Vagina (tissue), 2 donors: ENCODE measurements around the gene KPNB1. TPM values are rescaled to one million over a fixed set of nuclear protein-coding genes. Genes with fewer than 3 reads are reported as not detected.

Experiments used
- DNase-seq, 2 donors: peaks; one replicate each; pipeline ENCODE4 v3.0.0-alpha.2; 2017; ENCODE audit errors: extremely low spot score in 2 of 2
- H3K27ac ChIP-seq: fragments of 200-600 bp; sonication (generic); one replicate; pipeline ENCODE4 v1.5.1; 2019
- H3K27me3 ChIP-seq: fragments of 200-600 bp; sonication (generic); one replicate; pipeline ENCODE4 v1.5.1; 2019
- H3K36me3 ChIP-seq, 2 donors: fragments of 200-600 bp; sonication (generic); one replicate each; pipeline ENCODE4 v1.5.1; 2017 to 2019
- H3K4me1 ChIP-seq: fragments of 200-600 bp; sonication (generic); one replicate; pipeline ENCODE4 v1.5.1; 2019
- H3K4me3 ChIP-seq, 2 donors: fragments of 200-600 bp; sonication (generic); 1 replicate in 1 of 2; 2 replicates in 1 of 2; pipeline ENCODE4 v1.5.1; 2016 to 2019
- H3K9me3 ChIP-seq: fragments of 200-600 bp; sonication (generic); one replicate; pipeline ENCODE4 v1.5.1; 2019
- CTCF ChIP-seq, 3 experiments: fragments of 450-650 bp in 2 of 3; fragments of 200-600 bp in 1 of 3; sonication (generic) in 1 of 3; IDR thresholded peaks; one replicate each; pipeline ENCODE4 v1.5.1; 2017 to 2019; ENCODE audit warnings: antibody characterized with exemption in 3 of 3, mild to moderate bottlenecking in 2 of 3, moderate library complexity in 2 of 3
- POLR2A ChIP-seq, 2 donors: fragments of 450-650 bp; IDR thresholded peaks; one replicate each; pipeline ENCODE4 v1.6.1; 2017; ENCODE audit warnings: antibody characterized with exemption in 2 of 2, mild to moderate bottlenecking in 2 of 2, moderate library complexity in 2 of 2
- POLR2AphosphoS5 ChIP-seq, 2 donors: sonication (generic); formaldehyde crosslinking; IDR thresholded peaks; one replicate each; pipeline ENCODE4 v1.9.0; 2017; ENCODE audit warnings: antibody characterized with exemption in 2 of 2, mild to moderate bottlenecking in 2 of 2, low read depth in 1 of 2; ENCODE audit not compliant: insufficient read depth in 1 of 2
- intact Hi-C: fragments of 100-400 bp; cut with DNase I; formaldehyde crosslinking; loops from one replicate; pipeline ENCODE4 v1.15.1; 2023
- total RNA-seq: library from RNA; depleted of rRNA; stranded (reverse); fragments of >200 nt; gene quantifications from one replicate; pipeline ENCODE4 v1.2.3, GENCODE V29; 2016

Gene KPNB1
- total RNA-seq, 1 donor from 2014 or later: 157 TPM

GRCh38 chr17:47725446-47726111 is 75.9 kb downstream of the KPNB1 start:
- no peak overlapping the region for H3K27ac ChIP-seq
- no peak for DNase-seq
- no peak overlapping the region for H3K4me3 ChIP-seq
- H3K4me1 ChIP-seq: peaks cover 15% of the 10 kb centered on the region
- no peaks in the 10 kb centered on the region for H3K9me3 ChIP-seq
- no peaks in the 10 kb centered on the region for H3K27me3 ChIP-seq
- no peak for TF ChIP-seq CTCF (IDR thresholded peaks at IDR 0.05)
- no peak for TF ChIP-seq POLR2AphosphoS5 (IDR thresholded peaks at IDR 0.05; ENCODE audit: insufficient read depth in 1 of 2, low read depth in 1 of 2)
- no peak for TF ChIP-seq POLR2A (IDR thresholded peaks at IDR 0.05)
- intact Hi-C loops: no loop called here
- H3K36me3 ChIP-seq: no peaks in the 10 kb centered on the region

- Histone ChIP-seq H3K4me1 (peaks cover under 1% of the 10 kb centered on the region), H3K36me3 (no peaks in the 10 kb centered on the region), H3K27ac (no peak overlapping the region), H3K27me3 (no peaks in the 10 kb centered on the region), H3K4me3 (no peak overlapping the region), H3K9me3 (no peaks in the 10 kb centered on the region)
- no peak for DNase-seq
- intact Hi-C loops: no loop called here
- TF ChIP-seq POLR2AphosphoS5 (IDR thresholded peaks at IDR 0.05; ENCODE audit: insufficient read depth in 1 of 2, low read depth in 1 of 2) (no peak), CTCF (IDR thresholded peaks at IDR 0.05) (no peak), POLR2A (IDR thresholded peaks at IDR 0.05) (no peak)
These were observed 77.3 kb downstream of the KPNB1 start for GRCh38 chr17:47726796-47727703.

GRCh38 chr17:47727704-47728036 is 78.0 kb downstream of the KPNB1 start:
- intact Hi-C loops: no loop called here
- TF ChIP-seq CTCF (IDR thresholded peaks at IDR 0.05) (no peak), POLR2AphosphoS5 (IDR thresholded peaks at IDR 0.05; ENCODE audit: insufficient read depth in 1 of 2, low read depth in 1 of 2) (no peak), POLR2A (IDR thresholded peaks at IDR 0.05) (no peak)
- no peak for DNase-seq

GRCh38 chr17:47728214-47728877 is 78.6 kb downstream of the KPNB1 start:
- Histone ChIP-seq H3K4me3 (no peak overlapping the region), H3K4me1 (peaks cover 11% of the 10 kb centered on the region), H3K9me3 (no peaks in the 10 kb centered on the region), H3K27ac (no peak overlapping the region), H3K36me3 (no peaks in the 10 kb centered on the region), H3K27me3 (peaks cover 10% of the 10 kb centered on the region)
- no peak for DNase-seq
- no peak for TF ChIP-seq CTCF (IDR thresholded peaks at IDR 0.05)
- TF ChIP-seq POLR2AphosphoS5 (IDR thresholded peaks at IDR 0.05; ENCODE audit: insufficient read depth in 1 of 2, low read depth in 1 of 2): no peak
- TF ChIP-seq POLR2A (IDR thresholded peaks at IDR 0.05): no peak
- intact Hi-C loops: no loop called here

More at GRCh38 chr17:47727704-47728036, 78.0 kb downstream of the KPNB1 start:
- Histone ChIP-seq H3K36me3 (no peaks in the 10 kb centered on the region), H3K4me3 (no peak overlapping the region), H3K4me1 (peaks cover 4% of the 10 kb centered on the region), H3K9me3 (no peaks in the 10 kb centered on the region), H3K27me3 (peaks cover 4% of the 10 kb centered on the region), H3K27ac (no peak overlapping the region)
